GM10266 (cell line): ENCODE results near the gene RABGAP1L.
A peak's percentile ranks its signal among the peaks of the same experiment; 100 is the strongest.

Experiments used
- DNase-seq: peaks from one replicate; pipeline ENCODE4 v3.0.0; 2012; ENCODE audit errors: extremely low spot score
- TF ChIP-seq, protein P1 (sequence below): IDR thresholded peaks from 2 replicates; pipeline ENCODE4 v1.5.1; 2012; ENCODE audit warnings: mild to moderate bottlenecking, low read depth; ENCODE audit not compliant: control insufficient read depth, insufficient read depth; ENCODE audit errors: missing control alignments

Gene RABGAP1L

DNA sequence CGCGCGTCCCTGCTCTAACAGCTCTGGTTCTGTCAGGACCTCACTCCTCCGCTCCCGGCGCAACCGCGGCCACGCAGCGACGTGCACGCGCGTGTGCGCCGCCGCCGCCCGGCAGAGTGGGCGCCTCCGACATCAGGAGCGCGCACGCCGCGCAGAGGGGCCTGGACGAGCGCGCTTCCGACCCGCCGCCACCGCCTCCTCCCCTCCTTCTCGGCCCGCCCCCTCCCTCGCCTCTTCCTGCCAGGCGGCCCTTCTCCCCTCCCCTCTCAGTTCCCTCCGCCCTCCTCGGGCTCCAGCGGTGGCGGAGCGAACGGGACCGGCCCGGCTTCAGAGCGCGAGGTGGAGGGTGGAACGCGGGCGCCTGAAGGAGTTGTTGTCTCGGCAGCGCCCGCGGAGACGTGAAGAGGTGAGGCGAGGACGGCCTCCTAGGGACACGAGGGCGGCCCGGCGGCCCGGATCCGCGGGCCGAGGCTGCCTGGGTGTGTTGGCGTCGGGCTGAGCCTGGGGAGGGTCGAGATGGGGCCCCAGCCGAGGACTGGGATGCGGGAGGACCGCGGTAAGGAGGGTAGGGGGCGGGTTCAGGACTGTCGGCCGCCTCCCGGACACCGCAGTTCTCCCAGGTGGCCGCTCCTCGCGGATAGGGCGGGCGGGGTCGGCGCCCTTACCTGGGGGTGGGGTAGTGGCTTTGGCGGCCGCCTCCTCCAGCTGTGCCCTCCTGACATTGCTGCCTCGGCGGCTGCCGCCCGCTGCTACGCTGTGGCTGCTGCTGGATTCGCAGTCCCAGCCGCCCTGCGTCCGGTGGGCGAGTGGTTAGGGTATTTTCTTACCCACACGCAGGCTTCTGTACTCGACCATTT is at the start of gene RABGAP1L:
Gene RABGAP1L (plus strand): TSS at position 269 of the 857 bp plus-strand sequence.
- TF ChIP-seq, protein P1, sequence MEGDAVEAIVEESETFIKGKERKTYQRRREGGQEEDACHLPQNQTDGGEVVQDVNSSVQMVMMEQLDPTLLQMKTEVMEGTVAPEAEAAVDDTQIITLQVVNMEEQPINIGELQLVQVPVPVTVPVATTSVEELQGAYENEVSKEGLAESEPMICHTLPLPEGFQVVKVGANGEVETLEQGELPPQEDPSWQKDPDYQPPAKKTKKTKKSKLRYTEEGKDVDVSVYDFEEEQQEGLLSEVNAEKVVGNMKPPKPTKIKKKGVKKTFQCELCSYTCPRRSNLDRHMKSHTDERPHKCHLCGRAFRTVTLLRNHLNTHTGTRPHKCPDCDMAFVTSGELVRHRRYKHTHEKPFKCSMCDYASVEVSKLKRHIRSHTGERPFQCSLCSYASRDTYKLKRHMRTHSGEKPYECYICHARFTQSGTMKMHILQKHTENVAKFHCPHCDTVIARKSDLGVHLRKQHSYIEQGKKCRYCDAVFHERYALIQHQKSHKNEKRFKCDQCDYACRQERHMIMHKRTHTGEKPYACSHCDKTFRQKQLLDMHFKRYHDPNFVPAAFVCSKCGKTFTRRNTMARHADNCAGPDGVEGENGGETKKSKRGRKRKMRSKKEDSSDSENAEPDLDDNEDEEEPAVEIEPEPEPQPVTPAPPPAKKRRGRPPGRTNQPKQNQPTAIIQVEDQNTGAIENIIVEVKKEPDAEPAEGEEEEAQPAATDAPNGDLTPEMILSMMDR: no peak
- peak; percentile 87 for DNase-seq

DNA sequence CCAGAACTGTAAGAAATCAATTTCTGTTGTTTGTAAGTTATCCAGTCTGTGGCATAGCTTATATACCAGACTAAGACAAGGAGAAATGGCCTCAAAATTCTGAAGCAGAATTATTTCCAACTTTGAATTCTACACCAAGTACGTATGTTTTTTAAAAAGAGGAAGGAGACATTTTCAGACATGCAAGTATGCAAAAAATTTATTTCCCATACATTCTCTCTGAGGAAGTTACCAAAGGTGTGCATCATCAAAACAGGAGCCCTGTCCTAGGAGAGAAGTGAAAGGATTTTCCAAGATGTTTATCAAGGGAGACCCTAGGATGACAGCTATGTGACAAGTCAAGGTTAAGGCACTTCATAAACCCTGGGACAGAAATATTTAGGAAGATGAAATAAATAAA is 49.3 kb upstream of the RABGAP1L start:
- TF ChIP-seq, protein P1: no peak
- no peak for DNase-seq

DNA sequence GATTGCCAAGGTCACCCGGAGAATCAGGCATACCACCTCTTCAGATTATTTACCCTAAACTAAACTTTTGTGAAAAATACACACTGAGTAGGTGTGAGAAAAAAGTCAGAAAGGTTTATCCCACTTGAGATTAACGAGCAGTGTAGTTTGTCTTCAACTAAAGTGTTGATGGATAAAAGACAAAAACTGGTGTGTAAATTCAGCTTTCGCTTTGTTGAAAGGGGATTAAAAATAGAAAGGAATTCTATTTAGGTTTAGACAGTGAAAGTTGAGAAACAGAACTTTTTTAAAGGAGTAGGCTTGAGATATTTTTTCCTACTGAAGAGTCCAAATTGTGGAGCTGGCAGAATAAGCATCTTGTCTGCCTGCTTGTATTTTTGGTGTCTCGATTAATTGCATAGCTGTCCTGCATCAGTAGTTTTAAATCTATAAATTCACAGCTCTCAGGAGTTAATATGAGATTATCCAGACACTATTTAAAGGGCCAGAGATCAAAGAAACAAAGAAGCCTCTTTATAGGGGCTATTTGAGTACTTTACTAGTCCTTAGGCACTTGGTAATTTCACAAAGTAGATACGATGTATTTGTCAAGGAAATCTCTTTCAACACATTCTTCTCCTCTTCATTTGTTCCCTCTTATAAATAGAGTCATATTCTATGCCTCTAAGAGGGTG is 46.7 kb upstream of the RABGAP1L start:
- TF ChIP-seq, protein P1: no peak
- no peak for DNase-seq

DNA sequence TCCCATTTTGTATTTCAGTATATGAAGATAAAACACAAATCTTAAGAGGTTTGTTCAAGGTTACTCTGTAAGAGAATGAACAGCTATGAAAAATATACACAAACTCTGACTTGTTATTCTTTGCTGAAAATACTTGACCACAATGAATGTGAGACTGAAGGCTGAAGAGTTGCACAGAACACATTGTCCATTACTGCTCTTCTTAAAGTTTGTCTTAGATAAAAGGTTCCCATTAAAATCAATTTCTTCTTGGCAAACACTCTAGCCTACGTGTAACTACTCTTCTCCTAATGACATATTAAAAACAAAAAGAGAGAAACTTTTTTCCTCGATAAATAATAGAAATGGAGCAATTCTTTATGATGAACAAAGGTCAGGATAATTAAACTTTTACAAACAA is 45.2 kb upstream of the RABGAP1L start:
- TF ChIP-seq, protein P1: no peak
- DNase-seq: no peak

DNA sequence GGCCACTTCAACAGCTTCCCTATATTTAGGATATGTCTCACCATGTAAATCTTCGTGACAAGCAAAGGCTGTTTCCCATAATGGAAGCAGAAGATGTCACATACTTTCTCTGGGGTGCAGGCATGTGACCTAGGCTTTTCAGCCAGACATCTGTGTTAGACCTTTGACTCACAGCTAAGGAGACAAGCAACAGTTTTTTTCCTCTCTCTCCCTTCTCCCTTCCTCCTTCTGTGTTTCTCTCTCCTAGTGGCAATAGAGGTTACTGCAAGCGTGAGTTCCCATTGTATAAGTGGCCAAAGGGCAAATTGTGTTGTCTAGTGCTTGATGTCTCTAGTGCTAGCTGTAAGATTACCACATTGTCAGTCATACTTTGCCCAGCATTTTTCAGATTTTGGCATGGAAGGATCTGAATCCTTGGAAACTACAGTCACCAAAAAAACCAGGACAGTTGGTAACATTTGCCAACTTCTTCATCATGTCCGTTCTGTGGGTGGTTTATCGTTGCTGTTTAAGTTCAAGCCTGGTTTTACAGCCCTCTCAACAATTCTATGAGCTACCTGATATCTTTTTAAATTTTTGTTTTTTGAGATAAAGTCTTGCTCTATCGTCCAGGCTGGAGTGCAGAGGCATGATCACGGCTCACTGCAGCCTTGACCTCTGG is 44.4 kb upstream of the RABGAP1L start:
- TF ChIP-seq, protein P1: peak; percentile 56
- peak; percentile 21 for DNase-seq

DNA sequence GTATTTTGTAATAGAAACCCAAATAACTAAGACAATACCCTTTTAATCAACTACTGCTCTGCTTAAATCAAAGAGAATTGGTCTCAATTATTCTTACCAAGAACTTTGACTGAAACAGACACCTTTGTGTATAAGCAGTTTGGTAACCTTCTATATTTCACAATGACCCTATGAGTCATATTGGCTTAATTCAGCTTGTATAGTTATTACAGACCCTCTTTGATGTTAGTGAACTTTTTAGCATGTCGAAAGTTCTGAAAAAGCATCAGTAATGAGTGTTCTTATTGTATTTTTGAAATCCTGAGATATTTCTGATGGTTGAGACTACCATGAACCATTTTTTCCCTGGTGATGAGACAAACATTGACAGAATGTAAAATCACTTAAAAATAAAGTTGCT is 43.3 kb upstream of the RABGAP1L start:
- no peak for DNase-seq
- TF ChIP-seq, protein P1: no peak
